ENCODE results near the gene RPUSD1.
"Not testable (repeated sequence)": the region's sequence is repeated elsewhere in the genome, so short reads cannot be mapped to it uniquely, and the experiment has no call there.

RPUSD1 gene, protein sequence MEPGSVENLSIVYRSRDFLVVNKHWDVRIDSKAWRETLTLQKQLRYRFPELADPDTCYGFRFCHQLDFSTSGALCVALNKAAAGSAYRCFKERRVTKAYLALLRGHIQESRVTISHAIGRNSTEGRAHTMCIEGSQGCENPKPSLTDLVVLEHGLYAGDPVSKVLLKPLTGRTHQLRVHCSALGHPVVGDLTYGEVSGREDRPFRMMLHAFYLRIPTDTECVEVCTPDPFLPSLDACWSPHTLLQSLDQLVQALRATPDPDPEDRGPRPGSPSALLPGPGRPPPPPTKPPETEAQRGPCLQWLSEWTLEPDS

DNA sequence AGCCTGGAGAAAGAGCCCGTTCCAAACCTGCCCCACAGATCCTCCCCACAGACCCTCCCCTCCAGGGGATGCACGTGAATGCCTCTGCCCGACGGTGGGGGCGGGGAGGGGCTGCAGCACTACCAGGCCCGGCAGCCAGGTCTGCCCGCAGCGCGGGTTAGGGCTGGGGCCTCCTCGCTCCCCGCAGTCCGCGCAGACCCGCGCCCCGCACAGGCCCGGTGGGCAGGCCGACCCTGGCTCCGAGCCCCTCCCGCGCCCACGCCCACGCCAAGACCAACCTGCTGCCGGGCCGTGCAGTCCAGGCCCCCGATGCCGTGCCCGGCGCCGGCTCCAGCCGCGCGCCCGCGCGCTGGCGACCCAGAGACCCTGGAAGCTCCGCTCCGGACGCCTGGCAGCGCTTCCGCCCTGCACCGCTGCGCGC is at the start of gene RPUSD1:
RPUSD1 (minus strand) TSS at position 404 of the 421 bp plus-strand sequence. CDS start 644 bp downstream, outside the sequence.
- no peak for DNase-seq (ENCODE audit: low read depth in 2 of 2)

DNA sequence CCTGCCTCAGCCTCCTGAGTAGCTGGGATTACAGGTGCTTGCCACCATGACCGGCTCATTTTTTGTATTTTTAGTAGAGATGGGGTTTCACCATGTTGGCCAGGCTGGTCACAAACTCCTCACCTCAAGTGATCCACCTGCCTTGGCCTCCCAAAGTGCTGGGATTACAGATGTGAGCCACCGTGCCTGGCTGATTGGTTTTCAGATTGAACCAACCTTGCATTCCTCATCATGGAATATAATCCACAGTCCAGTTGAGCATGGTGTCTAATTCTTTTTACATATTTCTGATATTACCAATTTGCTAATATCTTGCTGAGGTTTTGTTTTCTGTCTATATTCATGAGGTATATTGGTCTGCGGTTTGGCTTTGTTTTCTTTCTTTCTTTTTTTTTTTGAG is 48.6 kb upstream of the RPUSD1 start:
- not testable (repeated sequence) for DNase-seq (ENCODE audit: low read depth in 2 of 2)

- no peak for DNase-seq (ENCODE audit: low read depth in 2 of 2)
These were observed 48.0 kb upstream of the RPUSD1 start for GRCh38 chr16:836221-836620.

- DNase-seq (ENCODE audit: low read depth in 2 of 2), result no peak
These were observed 47.2 kb upstream of the RPUSD1 start for GRCh38 chr16:835373-835772.

GRCh38 chr16:833411-833810 is 45.2 kb upstream of the RPUSD1 start:
- no peak for DNase-seq (ENCODE audit: low read depth in 2 of 2)

GRCh38 chr16:832652-833336 is 44.6 kb upstream of the RPUSD1 start:
- no peak for DNase-seq (ENCODE audit: low read depth in 2 of 2)

DNA sequence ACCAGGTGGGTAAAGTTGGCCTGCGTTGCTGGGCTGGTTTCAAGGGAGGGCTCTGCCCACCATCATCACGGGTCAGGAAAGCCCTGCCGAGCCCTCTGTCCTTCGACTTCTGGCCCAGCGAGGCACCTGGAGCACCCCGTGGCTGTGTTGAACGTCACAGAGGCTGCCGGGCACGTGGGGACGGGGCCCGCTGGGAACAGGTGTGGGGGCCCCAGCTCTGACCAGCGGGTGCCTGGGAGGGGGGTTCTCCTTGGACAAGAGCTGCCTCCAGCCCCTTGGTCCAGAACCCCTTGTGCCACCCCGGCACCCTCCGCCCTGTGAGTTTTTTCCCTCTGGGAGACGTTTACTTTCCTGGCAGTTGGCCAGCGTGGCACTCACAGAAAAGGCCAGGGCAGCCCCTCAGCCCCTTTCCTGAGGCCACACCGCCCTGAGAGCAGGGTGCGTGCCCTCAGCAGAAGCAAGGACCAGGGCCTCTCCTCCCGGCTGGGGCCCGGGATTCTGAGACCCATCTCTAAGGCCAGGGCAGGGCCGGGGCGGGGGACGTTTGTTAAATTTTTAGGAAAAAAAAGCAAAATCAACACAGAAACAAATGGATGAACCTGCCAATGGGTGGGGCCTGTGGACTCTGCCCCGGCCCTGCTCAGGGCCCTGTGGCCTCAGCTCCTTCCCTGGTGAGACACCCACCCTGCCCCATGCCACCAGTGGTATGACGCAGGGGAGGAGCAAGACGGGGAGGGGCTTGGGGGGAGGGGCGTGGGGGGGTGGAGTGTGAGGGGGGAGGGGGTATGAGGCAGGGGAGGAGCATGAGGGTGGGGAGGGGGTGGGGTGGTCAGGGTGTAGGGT is 43.6 kb upstream of the RPUSD1 start:
- no peak for DNase-seq (ENCODE audit: low read depth in 2 of 2)

GRCh38 chr16:830871-831570 is 42.8 kb upstream of the RPUSD1 start:
- no peak for DNase-seq (ENCODE audit: low read depth in 2 of 2)

GRCh38 chr16:830107-830870 is 42.1 kb upstream of the RPUSD1 start:
- DNase-seq (ENCODE audit: low read depth in 2 of 2), result no peak

GRCh38 chr16:828891-829290 is 40.7 kb upstream of the RPUSD1 start:
- DNase-seq (ENCODE audit: low read depth in 2 of 2), result no peak

- no peak for DNase-seq (ENCODE audit: low read depth in 2 of 2)
These were observed 39.3 kb upstream of the RPUSD1 start for GRCh38 chr16:827513-827912.

DNA sequence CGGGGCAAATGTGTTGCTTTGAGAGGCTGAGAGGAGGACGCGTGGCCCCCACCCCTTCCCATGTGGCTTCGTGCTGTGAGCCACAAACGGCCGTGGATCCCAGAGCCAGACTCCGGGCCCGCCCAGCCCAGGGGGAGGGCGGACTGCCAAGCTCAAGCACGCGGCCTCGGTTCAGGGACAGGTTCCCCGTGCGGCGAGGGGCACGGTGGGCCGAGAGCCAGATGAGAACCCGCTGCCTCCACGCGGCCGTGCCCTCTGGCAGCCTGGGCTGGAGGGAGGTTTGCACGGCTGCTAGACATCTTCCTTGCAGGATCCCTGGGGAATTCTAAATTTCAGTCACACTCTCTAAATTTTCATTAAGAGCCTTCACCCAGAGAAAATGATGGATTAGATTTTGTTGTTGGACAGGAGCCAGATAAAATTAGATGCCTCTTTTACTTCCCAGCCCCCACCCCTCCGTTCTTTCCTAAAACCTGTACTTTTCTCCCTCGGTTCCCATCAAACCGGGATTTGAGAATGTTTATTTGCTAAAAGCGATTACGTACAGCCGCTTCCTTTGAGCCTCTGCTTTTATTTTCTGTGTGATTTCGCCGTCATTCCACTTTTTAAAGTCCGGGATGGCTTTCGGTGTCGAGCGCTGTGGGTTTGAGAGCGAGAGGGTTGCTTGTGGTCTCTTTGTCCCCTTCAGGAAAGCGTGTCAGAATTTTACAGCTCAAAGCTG is 37.3 kb upstream of the RPUSD1 start:
- DNase-seq (ENCODE audit: low read depth in 2 of 2), result no peak

DNA sequence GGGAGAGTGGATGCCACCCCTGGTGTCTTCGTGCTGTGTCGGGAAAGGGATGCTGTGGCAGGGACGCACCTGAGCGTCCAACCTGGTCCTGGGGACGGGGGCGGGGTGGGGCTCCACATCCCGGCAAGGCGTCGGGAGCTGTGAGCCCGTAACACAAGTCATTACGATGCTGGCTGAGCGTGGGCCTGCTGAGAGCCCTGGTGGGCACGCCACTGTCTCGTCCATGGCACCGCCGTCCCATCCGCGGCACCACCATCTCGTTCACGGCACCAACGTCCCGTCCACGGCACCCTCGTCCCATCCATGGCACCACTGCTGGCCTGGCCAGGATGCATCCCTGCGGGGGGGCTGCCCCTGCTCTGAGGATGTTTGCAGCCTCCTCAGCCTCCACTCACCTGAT is 36.4 kb upstream of the RPUSD1 start:
- no peak for DNase-seq (ENCODE audit: low read depth in 2 of 2)

GRCh38 chr16:824194-824593 is 36.0 kb upstream of the RPUSD1 start:
- DNase-seq (ENCODE audit: low read depth in 2 of 2), result no peak

DNA sequence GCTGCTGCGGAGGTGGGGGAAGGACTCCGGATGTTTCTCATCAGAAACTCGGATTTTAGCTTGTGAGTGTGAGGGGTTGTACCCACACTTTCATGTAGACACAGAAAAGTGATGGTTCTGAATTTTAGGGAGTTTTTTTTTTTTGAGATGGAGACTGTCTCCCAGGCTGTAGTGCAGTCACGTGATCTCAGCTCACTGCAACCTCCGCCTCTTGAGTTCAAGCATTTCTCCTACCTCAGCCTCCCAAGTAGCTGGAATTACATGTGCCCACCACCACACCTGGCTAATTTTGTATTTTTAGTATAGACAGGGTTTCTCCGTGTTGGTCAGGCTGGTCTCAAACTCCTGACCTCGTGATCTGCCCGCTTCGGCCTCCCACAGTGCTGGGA is 34.7 kb upstream of the RPUSD1 start:
- no peak for DNase-seq (ENCODE audit: low read depth in 2 of 2)

DNA sequence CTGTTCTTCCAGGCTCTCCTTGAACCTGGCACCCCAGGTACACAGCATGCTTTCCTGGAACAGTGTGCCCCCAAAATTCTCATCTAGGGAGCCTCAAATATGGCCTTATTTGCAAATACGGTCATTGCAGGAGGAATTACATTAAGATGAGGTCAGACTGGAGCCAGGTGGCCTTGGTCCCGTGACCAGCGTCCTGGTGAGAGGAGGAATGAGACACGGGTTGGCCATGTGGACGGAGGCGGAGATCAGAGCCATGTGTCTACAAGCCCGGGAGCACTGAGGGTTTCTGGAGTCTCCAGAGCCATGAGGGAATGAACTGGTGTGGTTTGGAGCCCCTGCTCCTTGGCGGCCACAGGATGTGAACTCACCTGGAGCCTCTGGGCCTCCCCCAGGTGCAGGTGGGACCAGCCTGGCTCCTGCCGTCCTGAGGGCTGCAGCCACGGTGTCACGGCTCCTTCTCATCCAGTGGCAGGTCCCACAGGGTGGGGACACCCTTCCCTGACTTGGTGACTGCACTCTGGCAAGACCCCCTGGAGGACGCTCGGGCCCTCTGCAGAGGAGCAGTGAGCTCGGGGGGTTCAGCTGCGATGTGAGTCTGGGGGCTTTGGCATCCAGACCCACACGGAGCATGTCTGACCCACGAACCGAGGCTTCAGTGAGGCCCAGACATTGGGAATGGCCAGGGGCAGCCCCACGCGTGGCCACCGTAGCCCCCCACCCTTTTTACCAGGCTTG is 34.2 kb upstream of the RPUSD1 start:
- no peak for DNase-seq (ENCODE audit: low read depth in 2 of 2)

DNA sequence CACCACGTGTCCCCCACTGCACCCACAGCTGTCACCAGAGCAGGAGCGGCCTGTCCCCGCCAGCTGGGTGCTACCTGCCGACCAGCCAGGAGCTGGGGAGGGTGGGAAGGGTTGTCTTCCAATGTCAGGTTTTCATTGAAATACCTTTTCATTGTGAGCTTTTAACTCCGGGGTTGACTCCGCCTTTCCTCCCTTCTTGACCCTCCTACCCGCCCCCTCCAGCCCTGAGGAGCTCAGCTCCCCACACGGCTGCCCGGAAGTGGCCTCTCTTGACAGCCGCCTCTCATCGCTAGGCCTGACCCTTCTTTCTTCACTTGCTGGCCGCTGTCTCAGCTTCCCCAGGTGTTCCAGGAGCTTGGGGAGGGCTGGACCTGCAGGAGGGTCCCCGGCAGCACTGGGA is 33.6 kb upstream of the RPUSD1 start:
- no peak for DNase-seq (ENCODE audit: low read depth in 2 of 2)

- no peak for DNase-seq (ENCODE audit: low read depth in 2 of 2)
These were observed 32.6 kb upstream of the RPUSD1 start for GRCh38 chr16:820748-821147.

DNA sequence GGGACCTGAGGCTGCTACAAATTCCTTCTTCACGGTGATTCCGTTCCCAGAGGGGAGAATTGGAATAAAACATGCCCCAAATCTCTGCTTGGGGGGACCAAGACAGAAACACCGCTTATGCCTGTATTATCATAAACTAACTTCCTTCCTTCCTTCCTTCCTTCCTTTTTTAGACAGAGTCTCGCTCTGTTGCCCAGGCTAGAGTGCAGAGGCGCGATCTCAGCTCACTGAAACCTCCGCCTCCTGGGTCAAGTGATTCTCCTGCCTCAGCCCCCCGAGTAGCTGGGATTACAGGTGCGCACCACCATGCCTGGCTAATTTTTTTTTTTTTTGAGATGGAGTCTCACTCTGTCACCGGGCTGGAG is 31.8 kb upstream of the RPUSD1 start:
- DNase-seq (ENCODE audit: low read depth in 2 of 2), result not testable (repeated sequence)
